AG10803 (cell line): ENCODE results near the gene SPOCK1.
"Not testable (repeated sequence)": the region's sequence is repeated elsewhere in the genome, so short reads cannot be mapped to it uniquely, and the experiment has no call there.

Experiments
- DNase-seq: peaks from one replicate; pipeline ENCODE4 v3.0.0; 2010; ENCODE audit warnings: low read depth
- H3K4me3 ChIP-seq: 2 replicates; pipeline ENCODE4 v1.5.1; 2011; ENCODE audit warnings: mild to moderate bottlenecking, low read length, control low read depth
- CTCF ChIP-seq: conservative IDR thresholded peaks from 2 replicates; pipeline ENCODE4 v1.5.1; 2011; ENCODE audit warnings: mild to moderate bottlenecking, low read length, control low read depth, inconsistent platforms

Gene SPOCK1

GRCh38 chr5:137393196-137393993, 105.7 kb downstream of the SPOCK1 start:
- DNase-seq: peak; percentile 36
- TF ChIP-seq CTCF: no peak
- H3K4me3 ChIP-seq: no peak overlapping the region

DNA sequence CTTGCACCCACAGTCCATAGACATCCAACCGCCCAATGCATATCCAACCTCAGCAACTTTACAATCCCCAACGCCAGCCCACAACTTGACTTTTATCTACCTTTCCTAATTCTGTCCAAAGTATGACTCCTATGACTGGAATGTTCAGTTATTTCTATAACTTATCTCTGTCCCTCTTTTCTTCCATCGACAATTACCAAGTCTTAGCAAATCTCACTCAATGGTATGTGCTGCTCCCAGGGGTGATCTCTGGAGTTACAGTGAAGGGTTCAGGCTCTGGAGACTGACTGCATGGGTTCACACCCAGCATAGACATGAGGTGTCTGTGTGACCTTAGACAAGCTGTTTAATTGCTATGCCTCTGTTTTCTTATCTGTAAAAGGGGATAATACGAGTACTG, 106.9 kb downstream of the SPOCK1 start:
- no peak for TF ChIP-seq CTCF
- H3K4me3 ChIP-seq: no peak overlapping the region
- DNase-seq: no peak

GRCh38 chr5:137391044-137391443, 108.1 kb downstream of the SPOCK1 start:
- not testable (repeated sequence) for DNase-seq, H3K4me3 ChIP-seq

DNA sequence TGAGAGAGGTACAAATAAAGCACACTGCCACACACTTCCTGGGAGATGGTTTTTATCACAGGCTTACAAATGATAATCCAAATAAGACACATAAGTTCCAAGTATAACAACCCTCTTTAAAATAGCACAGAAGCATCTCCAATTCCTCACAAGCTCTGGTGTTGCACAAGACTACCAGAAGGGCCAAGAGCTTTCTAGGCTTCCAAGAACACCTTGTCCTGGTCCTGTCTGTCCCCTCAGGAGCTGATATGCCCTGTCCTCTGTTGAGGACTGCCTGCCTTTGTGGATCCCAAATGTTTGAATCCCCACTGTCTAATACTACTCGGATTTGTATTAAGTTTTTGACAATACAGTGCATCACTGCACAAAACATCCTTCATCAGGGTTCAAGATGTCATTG, 110.1 kb downstream of the SPOCK1 start:
- no peak for DNase-seq
- no peak overlapping the region for H3K4me3 ChIP-seq
- TF ChIP-seq CTCF: no peak

- TF ChIP-seq CTCF: no peak
- H3K4me3 ChIP-seq: no peak overlapping the region
- no peak for DNase-seq
Observed at GRCh38 chr5:137385064-137385463, 114.1 kb downstream of the SPOCK1 start.

GRCh38 chr5:137383909-137384308, 115.2 kb downstream of the SPOCK1 start:
- TF ChIP-seq CTCF: no peak
- no peak overlapping the region for H3K4me3 ChIP-seq
- DNase-seq: no peak

DNA sequence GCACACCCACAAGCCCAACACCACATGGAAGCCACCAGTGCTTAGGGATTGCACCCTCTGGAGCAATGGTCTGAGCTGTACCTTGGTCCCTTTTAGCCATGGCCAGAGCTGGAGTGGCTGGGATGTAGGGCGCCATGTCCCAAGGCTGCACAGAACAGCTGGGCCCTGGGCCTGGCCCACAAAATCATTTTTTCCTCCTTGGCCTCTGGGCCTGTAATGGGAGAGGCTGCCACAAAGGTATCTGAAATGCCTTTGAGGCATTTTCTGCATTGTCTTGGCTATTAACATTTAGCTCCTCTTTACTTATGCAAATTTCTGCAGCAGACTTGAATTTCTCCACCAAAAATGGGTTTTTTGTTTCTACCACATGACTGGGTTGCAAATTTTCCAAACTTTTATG, 117.6 kb downstream of the SPOCK1 start:
- TF ChIP-seq CTCF: no peak
- DNase-seq: no peak
- H3K4me3 ChIP-seq: no peak overlapping the region
